ENCODE measurements around the gene GSTM4.

The GSTM4 gene

DNA sequence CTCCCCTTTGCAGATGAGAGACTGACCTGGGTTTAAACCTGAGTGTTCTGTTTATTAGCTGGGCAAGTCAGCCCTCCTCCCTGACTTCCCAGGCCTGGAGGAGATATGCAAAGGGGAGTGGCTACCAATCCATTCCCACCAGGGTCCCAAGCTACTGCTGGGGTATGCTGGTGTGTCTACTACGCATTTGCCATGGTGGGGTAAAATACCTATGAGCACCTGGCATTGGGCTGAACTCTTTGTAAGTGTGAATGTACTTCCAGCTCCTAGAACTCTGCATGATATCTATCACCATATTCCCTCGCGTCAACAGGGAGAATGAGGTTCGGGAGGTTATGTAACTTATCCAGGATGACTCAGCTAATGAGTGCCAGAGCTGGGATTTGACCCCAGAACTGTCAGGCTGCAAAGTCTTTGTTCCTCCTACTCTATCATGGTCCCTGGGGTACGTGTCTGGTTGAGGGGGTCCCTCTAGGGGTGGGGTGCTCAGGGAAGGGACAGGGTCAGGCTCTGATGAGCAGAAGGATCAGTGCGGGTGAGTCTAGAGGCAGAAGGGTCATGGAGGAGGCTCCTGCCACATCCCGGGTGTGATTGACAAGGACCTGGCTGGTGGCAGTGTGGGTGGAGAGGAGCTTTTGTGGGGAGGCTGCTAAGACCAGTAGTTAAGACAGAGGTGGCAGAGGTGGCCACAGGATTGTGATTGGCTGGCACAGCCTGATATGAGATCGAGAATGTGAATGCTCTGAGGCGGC is 19.5 kb upstream of the GSTM4 start:
- in situ Hi-C loops (cut with MboI; ENCODE audit: low sequenced_read_pairs): no loop called here

DNA sequence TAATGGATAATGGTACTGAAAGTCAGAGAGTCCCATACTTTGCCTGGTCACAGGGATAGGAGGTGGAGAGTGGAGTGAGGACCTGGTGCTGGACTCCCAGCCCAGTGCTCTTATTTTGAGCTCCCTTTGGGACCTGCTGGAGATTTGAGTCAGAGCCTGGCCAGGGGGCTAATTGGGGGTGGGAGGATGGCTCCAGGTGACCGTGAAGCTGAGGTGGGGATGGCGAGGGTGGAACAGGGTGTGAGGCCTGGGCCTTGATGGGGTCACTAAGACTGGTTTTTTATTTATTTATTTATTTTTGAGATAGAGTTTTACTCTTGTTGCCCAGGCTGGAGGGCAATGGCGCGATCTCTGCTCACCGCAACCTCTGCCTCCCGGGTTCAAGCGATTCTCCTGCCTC is 18.5 kb upstream of the GSTM4 start:
- in situ Hi-C loops (cut with MboI; ENCODE audit: low sequenced_read_pairs): no loop called here

DNA sequence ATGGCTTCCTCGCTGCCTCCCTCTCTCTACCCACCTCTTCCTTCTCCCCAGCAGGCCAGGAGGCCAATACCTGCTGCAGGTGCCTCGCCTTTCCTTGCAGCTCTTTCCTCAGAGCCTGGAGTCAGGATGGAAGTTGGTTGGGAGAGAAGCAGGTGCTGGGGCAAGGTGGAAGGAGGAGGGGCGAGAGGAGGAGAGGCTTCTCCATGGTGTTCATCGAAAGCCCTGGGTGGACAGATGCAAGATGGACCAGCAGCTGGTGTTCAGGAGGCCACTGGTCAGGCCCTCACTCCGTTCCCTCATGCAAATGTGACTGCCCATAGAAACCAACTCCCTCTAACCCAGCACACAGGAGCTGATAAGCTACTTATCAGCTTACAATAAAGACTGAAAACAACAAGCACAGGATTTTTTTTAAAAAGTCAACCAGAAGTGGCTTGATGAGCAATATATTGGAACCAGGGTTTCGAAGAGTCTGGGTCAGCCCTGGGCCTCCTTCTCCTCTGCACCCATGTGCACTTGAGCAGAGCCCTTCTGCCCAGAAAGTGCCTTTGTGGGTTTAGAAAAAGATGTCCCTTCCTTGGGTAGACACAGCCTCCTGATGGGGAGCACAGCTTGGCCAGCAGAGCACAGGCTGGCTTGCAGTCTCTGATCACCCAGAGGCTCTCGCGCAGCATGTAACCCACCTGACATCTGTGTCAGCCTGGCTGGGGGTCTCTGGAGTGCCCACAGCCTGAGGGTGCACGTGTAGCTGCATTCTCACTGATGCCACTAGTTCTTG is 16.6 kb upstream of the GSTM4 start:
- in situ Hi-C loops (cut with MboI; ENCODE audit: low sequenced_read_pairs): no loop called here

DNA sequence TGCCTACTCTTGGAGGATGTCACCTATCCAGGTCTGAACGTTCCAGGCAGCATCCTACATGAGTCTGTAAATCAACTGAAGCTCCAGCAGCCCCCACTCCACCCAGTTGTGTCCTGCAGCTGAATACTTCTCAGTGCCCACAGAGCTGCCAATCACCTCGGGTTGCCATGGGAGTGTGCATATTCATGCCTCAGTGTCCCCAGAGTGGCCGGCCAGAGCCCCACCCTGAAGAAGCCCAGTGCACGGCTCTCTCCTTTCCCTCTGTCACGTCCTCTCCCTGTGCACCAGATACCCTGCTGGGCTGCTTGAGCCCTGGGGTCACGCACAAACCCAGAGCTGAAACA is 16.1 kb upstream of the GSTM4 start:
- in situ Hi-C loops (cut with MboI; ENCODE audit: low sequenced_read_pairs): loop anchor here (5.0 kb wide), 1 partner anchor 93 kb away; the partner anchor contains the start of gene GNAI3

DNA sequence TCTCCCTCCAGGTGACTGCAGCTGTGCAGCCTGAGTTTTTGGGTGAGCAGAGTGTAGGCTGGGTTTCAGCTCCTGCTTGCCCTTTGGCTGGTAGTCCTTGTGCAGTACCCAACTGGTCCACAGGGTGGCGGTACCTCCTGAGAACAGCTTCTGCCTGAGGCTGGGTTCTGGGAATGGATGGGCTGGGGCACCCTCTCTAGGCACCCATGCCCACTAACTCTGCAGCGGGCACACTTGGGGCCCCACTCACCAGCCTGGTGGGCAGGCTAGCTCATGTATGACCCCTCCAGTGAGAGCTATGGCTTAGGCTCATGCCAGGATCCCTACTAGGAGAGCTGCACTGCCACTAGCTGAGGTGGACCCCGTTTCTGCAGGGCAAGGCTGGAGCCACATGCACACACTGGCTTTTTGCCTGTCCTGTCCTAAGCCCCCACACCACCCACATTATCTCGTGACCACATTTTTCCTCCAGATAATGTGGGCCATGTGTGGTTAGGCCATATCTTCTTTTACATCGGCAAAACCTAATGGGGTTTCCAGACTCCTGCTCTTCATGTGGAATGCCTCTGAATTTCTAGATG is 15.5 kb upstream of the GSTM4 start:
- in situ Hi-C loops (cut with MboI; ENCODE audit: low sequenced_read_pairs): loop anchor here (5.0 kb wide), 1 partner anchor 93 kb away; the partner anchor contains the start of gene GNAI3

DNA sequence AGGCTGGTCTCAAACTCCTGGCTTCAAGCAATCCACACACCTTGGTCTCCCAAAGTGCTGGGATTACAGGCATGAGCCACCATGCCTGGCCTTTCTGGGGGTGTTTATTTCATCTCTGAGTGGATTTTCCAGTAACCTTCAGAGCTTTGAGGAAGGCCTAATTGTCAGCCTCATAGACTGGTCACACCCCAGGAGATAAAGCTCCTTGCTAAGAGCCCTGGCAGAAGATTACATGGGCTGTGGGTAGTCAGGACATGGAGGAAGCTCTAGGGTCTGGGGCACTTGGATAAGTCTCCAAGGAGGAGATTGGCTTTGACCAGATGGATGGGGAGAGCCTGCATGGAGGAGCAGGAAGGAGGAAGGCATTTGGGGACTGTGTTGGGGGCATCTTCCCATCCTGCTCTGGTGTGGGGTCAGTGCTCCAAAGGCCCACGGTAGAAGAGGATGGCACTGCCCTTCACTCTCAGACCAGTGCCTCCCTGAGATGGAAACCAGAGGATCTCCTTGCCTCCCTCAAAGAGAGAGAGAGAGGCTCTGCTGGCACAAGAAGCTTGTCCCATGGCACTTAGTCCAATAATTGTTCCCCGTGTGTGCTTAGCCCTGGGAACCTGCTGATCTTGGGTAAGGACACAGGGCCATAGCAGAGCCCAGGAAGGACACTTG is 14.7 kb upstream of the GSTM4 start:
- in situ Hi-C loops (cut with MboI; ENCODE audit: low sequenced_read_pairs): loop anchor here (5.0 kb wide), 1 partner anchor 94 kb away; the partner anchor contains the start of gene GNAI3

DNA sequence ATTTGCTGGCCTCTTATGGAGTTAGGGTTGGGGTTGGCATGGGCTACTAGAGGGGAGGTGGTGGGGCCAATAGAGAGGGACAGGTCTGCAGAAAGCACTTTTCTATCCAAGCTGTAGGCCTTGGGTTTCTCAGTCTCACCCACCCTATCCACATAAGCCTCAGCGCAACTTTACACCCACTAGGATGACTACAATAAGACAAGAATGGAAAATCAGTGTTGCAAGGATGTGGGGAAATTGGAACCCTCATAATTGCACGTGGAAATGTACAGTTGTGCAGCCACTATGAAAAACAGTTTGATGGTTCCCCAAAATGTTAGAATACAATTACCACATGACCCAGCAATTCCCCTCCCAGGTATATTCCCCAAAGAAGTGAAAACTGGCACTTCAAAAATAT is 14.0 kb upstream of the GSTM4 start:
- in situ Hi-C loops (cut with MboI; ENCODE audit: low sequenced_read_pairs): loop anchor here (5.0 kb wide), 1 partner anchor 95 kb away; the partner anchor contains the start of gene GNAI3

DNA sequence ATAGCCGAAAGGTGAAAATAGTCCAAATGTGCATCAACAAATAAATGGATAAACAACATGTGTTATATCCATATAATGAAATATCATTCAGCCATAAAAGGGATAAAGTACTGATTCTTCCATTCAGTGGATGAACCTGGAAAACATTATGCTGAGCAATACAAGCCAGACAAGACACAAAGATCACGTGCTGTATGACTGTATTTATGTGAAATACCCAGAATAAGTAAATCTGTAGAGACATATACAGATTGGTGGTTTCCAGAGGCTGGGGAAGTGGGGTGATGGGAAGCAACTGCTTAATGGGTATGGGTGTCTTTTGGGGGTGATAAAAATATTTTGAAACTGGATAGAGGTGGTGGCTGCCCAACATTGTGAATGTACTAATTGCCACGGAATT is 13.3 kb upstream of the GSTM4 start:
- in situ Hi-C loops (cut with MboI; ENCODE audit: low sequenced_read_pairs): loop anchor here (5.0 kb wide), 1 partner anchor 95 kb away; the partner anchor contains the start of gene GNAI3

DNA sequence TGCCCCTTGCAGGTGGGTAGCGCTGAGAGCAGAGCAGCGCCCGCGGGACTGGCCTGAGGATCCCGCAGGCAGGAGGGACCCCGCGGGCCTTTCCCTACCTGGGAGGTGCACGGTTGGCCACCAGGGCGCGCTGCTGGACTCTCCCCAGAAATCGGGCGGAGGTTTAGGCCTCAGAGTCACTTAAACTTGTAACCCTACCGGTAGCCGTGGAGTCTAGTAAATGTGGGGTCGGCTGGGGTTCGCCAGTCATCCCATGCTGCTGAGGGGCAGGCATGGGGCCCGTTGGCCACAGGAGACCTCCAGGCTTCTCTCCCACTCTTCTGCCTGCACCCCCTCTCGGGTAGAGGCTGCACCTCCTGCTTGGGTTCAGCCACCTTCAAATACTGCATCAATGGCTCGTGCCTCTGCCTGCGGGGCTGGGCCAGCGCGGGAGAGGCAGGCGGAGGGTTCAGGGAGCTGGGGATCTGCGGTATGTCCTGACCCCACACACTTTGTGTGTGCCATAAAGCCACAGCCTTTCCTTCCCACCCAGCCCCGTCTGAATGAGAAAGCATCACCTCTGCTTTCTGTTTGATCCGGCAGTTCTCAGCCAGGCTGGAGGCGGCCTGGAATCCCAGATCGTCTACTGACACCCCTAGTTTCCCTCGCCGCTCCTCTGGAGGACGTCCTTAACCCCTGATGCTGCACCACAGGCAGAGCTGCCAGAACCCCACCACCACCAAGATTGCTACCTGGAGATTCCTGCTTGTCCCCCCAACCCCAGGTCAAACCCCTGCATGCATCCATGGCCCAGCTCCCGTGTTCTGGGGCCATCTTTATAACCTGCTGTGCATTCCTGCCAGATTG is 12.3 kb upstream of the GSTM4 start:
- in situ Hi-C loops (cut with MboI; ENCODE audit: low sequenced_read_pairs): loop anchor here (5.0 kb wide), 1 partner anchor 96 kb away; the partner anchor contains the start of gene GNAI3

DNA sequence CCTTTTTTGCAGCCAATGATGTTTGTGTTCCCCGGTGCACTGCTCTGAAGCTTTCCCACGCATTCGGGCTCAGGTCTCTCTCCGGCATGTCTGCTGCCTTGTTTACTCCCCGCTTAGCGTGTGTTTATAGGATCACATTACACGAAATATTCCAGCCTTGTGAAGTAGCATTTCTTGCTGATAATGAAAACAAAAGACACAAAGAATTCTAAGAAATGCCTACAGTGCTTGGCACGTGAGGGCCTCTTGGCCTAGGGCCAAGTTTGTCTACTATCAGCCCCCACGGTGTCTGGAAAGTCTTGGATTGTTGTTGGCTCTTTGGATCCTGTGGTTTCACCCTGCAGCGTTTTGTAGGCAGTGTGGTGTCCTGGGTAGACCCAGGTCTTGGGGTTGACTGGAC is 11.2 kb upstream of the GSTM4 start:
- in situ Hi-C loops (cut with MboI; ENCODE audit: low sequenced_read_pairs): loop anchor here (5.0 kb wide), 1 partner anchor 97 kb away; the partner anchor contains the start of gene GNAI3

DNA sequence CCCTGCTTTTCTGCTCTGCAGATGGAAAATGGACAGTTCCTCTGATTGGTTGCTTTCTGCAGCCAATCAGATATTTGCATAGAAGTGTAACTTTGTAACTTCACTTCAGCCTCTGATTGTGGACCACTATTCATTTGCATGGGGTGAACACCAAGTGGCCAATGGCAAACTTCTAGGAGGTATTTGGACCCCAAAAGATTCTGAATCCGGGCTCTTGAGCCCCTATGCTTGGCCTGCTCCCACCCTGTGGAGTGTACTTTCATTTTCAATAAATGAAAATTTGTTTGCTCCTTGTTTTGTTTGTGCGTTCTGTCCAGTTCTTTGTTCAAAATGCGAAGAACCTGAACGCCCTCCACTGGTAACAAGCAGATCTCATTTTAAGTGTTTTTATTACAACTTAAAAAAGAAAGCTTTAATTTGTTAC is 6.4 kb upstream of the GSTM4 start:
- in situ Hi-C loops (cut with MboI; ENCODE audit: low sequenced_read_pairs): no loop called here

DNA sequence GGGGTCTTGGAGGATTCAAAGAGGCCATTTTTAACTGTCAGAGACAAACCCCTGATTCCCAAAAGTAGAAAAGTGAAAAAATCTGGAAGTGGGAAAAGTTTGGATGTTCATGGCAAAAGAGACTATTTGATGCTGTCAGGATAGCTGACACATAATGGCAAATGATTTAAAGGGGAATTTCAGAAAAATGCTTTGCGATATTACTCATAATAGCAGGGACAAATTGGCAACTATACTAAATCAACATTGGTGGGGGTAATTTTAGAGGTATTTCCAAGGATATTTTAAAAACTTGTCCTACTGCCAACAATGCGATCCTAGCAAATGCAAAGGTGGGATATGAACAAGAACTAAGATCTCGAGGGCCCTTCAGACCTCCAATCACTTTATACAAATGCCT is 5.3 kb upstream of the GSTM4 start:
- in situ Hi-C loops (cut with MboI; ENCODE audit: low sequenced_read_pairs): loop anchor here (5.0 to 10.0 kb wide), 2 partner anchors 122 to 334 kb away; partner anchors contain the start of gene AHCYL1

DNA sequence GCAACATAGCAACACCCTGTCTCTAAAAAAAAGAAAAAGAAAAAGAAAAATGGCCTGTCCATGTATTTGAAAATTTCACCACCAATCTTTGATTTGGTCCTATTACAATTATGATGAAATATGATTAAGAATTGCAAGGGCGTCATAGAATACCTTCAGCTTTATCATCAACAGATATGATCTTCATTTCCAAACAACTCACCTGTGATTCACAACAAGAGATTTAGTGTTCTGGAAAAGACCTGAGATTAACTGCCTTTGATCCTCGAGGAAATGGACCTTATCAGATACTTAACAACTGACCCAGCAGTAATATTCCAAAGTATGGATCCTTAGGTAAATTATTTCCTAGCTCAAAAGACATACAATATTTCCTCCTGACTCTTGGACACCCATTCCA is 3.5 kb upstream of the GSTM4 start:
- in situ Hi-C loops (cut with MboI; ENCODE audit: low sequenced_read_pairs): loop anchor here (5.0 to 10.0 kb wide), 2 partner anchors 120 to 332 kb away; partner anchors contain the start of gene AHCYL1

DNA sequence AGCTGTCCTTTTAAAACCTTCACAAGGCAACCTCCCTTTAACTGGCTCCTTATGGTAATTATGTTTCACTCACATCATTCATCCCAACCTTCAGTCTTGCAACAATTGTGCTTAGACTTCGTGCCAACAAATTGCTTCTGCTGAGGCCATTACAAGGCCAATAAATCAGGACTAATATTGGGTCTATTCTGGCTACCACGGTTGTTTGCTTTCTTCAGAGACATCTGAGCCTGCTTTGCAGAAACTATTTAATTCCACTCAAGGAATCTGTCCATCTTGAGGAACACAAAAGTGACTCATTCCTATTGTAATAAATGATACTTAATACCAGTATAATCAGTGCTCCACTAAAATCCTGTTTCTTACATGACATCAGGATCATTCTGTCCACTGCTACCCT is 2.6 kb upstream of the GSTM4 start:
- in situ Hi-C loops (cut with MboI; ENCODE audit: low sequenced_read_pairs): loop anchor here (5.0 to 10.0 kb wide), 2 partner anchors 119 to 331 kb away; partner anchors contain the start of gene AHCYL1

DNA sequence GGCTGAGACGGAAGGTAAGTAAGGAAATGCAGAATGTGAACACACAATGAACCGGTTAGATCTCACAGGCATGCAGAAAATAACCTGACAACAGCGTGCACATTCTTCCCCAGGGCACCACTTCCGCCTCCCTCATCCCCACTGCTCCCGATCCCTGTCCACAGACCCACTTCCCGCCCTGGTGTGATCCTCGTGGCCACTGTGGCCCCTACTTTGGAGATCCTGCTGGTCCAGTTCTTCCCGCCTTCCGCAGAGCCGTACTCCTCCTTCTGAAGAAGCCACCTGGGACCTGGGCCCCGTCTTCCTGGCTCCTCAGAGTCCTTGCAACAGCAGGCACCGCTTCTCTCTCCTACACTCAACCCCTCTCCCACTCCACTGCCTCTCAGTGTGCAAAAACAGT is 1.4 kb upstream of the GSTM4 start:
- in situ Hi-C loops (cut with MboI; ENCODE audit: low sequenced_read_pairs): loop anchor here (5.0 to 10.0 kb wide), 2 partner anchors 118 to 330 kb away; partner anchors contain the start of gene AHCYL1

DNA sequence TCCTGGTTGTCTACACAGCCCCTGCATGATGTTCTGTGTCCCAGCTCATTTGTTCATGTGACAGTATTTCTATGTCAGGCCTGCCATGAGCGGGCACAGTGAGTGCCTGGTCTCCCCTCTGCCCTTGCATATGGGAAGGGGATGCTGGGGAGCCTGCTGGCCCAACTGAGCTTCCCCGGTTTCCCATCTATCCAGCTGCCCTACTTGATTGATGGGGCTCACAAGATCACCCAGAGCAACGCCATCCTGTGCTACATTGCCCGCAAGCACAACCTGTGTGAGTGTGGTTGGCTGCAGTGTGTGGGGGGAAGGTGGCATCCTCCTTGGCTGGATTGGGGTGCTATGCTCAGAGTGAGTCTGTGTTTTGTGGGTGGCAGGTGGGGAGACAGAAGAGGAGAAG is 1.5 kb downstream of the GSTM4 start:
- in situ Hi-C loops (cut with MboI; ENCODE audit: low sequenced_read_pairs): loop anchor here (10.0 kb wide), 1 partner anchor 327 kb away; the partner anchor contains the start of gene AHCYL1

DNA sequence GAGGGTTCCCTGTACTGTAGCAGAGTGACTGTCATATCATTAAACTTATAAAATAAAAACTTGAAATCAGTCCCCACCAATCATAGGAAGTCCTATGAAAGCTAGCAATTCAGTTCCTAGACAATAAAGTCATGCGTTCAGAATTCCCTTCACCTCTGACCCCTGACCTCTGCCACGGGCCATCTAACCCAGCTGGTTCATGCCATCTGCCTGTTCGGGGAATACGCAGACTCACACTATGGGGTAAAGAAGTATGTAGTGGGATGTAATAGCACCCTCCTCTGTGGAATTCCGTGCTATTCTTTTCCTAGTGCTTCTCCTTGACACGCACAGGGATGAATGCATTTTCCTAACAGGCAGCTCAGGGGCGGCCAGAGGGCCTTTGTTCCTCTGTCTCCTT is 2.1 kb downstream of the GSTM4 start:
- in situ Hi-C loops (cut with MboI; ENCODE audit: low sequenced_read_pairs): loop anchor here (10.0 kb wide), 1 partner anchor 327 kb away; the partner anchor contains the start of gene AHCYL1

DNA sequence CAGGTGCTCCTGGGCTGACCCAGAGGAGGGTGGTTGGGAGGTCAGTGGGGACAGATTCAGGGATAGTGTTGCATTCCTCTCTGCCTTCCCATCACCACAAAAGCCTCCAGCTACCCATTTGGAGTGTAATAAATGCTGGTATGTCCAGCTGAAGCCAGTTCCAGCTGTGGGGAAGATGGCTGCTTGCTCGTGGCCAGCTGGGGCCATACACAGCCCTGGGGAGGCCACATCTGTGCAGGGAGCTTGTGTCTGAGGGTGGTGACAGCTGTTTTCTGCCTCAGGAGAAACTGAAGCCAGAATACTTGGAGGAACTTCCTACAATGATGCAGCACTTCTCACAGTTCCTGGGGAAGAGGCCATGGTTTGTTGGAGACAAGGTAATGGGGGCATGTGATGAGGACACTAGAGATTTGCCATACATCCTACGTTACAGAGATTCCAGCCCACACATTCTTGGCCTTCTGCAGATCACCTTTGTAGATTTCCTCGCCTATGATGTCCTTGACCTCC is 2.7 kb downstream of the GSTM4 start:
- in situ Hi-C loops (cut with MboI; ENCODE audit: low sequenced_read_pairs): loop anchor here (10.0 kb wide), 1 partner anchor 326 kb away; the partner anchor contains the start of gene AHCYL1

DNA sequence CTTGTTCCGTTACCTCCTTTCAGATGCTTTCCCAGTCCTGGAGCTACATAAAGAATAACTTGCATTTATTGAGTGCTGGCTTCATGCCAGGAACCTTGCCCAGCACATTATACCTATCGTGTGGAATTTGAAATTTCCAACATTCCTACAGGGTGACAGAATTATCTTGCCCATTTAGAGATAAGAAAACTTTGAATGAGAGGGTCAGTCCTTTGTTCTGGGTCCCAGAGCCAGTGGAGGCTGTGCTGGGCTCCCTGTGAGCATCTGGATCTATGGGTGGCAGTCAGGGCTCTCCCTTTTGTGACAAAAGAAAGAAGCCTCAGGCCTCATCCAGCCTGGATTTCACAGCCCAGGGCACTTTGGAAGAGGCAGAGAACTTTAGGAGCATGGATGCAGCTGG is 3.2 kb downstream of the GSTM4 start:
- in situ Hi-C loops (cut with MboI; ENCODE audit: low sequenced_read_pairs): loop anchor here (10.0 kb wide), 1 partner anchor 326 kb away; the partner anchor contains the start of gene AHCYL1

Measured in HL-60/S4 treated with retinoic acid at 250 ng/mL for 4 days and 3 days (cell line).